GM19351 (cell line): Measurements from ENCODE around the gene AMPD1.

ENCODE experiments used
- ATAC-seq: cut with Tn5 transposase; IDR thresholded peaks from one replicate; pipeline ENCODE4 v1.9.1; 2021; ENCODE audit warnings: mild to moderate bottlenecking, moderate library complexity; ENCODE audit not compliant: unreplicated experiment

Gene AMPD1

DNA sequence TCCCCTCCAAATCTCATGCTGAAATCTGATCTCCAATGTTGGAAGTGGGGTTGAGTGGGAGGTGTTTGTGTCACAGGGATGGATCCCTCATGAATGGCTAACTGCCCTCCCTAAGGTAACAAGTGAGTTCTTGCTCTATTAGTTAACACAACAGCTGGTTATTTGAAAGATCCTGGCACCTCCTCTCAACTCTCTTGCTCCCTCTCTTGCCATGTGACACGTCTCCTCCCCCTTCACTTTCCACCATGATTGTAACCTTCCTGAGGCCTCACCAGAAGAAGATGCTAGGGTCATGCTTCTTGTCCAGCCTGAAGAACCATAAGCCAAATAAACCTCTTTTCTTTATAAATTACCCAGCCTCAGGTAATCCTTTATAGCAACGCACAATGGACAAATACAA is 54.0 kb downstream of the AMPD1 start:
- no peak for ATAC-seq

DNA sequence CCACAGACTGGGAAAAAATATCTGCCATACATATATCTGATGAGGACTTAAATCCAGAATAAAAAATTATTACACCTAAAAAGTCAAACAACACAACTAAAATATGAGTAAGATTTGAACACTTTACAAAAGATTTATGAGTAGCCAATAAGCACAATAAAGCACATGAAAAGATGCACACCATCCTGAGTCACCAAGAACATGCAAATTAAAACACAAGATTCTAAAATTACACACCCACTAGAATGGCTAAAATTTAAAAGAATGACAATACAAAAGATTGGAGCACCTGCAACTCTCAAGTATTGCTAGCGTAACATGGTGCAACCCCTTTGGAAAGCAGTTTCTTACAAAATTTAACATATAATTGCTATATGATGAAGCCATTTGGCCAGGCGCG is 56.4 kb downstream of the AMPD1 start:
- no peak for ATAC-seq

DNA sequence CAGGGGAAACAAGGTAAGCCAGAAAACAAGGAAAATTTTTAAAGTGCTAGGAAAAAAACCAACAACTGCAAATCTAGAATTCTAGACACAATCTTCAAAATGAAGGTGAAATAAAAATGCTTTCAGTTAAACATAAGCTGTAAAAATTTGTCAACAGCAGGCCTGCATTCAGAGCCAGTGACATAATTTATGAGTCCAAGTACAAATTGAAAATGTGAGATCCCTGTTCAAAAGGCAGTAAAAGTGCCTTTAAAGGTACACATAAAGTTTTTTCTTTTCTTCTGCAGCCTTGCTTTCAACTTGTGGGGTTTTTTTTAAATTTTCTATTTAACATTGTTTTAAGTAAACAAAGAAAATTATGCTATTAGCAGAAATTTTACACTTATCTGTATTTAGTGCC is 62.9 kb downstream of the AMPD1 start:
- no peak for ATAC-seq

DNA sequence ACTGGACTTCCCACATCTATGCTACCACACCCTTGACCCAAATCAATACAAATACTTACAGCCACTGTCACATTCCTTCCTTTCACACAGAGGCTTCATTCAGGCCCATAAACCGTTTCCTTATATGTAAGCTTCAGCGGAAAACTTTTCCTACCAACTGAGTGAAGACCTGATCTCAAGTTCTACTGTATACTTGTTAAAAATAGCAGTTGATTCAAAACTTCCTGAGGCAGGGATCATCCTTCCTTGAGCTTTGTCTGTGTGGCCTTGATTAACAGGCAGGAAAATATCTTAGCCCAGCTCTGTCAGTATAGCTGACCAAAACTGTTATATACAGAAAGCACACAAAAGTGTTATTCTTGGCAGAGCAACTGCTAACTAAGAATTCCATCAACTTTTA is 68.2 kb downstream of the AMPD1 start:
- ATAC-seq, result no peak

DNA sequence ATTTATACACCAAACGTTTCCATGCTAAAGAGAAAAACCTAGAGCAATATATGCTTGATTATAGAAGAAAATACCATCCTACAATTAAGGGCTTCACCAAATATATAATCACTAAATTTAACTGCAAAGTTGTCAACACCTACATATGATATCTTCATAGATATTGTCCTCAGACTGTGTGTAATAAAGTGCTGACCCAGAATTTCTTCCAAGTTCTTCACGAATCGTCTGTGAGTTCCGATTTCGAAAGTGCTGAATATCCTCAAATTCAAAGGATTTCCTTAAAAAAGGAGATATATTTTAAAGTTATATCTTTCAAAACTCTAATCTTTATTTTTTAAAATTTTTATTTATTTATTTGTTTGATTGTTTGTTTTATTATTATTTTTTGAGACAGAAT is 72.0 kb downstream of the AMPD1 start:
- ATAC-seq, result no peak
